Caco-2 (cell line): ENCODE results near the gene FLOT1. TPM values are rescaled to one million over a fixed set of nuclear protein-coding genes. Genes with fewer than 3 reads are reported as not detected.

ENCODE experiments used
- BruUV-seq: library from RNA; stranded (reverse); fragments of 400-500 nt; replicated peaks from 2 replicates; lab custom pipeline; 2021; lab: Mats Ljungman, UMichigan
- CTCF ChIA-PET: fragments of 300-600 bp; sonication (Branson Sonifier 250); formaldehyde crosslinking; loops from one replicate; lab custom pipeline; 2022; ENCODE audit warnings: antibody characterized with exemption; lab: Charles Lee
- POLR2A ChIA-PET: fragments of 300-600 bp; sonication (Branson Sonifier 250); formaldehyde crosslinking; loops from one replicate; lab custom pipeline; 2022; ENCODE audit warnings: antibody characterized with exemption; lab: Charles Lee
- DNase-seq, 2 experiments: peaks; one replicate each; pipeline versions ENCODE4 v3.0.0 to v3.0.0-alpha.2; 2020 to 2022
- H3K27me3 ChIP-seq: replicated peaks from 2 replicates; pipeline ENCODE4 v1.6.0; 2011; ENCODE audit warnings: low read length; ENCODE audit not compliant: control insufficient read depth, insufficient read depth
- H3K36me3 ChIP-seq: 2 replicates; pipeline ENCODE4 v1.5.1; 2011; ENCODE audit warnings: low read length; ENCODE audit not compliant: control insufficient read depth, insufficient read depth
- H3K4me1 ChIP-seq: fragments of 250-450 bp; sonication (Bioruptor Pico); 2 replicates; pipeline ENCODE4 v1.5.1; 2020; ENCODE audit warnings: mild to moderate bottlenecking
- H3K4me3 ChIP-seq: 2 replicates; pipeline ENCODE4 v1.5.1; 2011; ENCODE audit warnings: low read depth, mild to moderate bottlenecking, control low read depth, low read length
- H3K9me3 ChIP-seq: fragments of 250-450 bp; sonication (Bioruptor Pico); 2 replicates; pipeline ENCODE4 v1.5.1; 2020; ENCODE audit warnings: mild to moderate bottlenecking, moderate library complexity
- H3K27ac Mint-ChIP-seq: one replicate; pipeline ENCODE4 v1.8.0; 2022; ENCODE audit warnings: mixed read lengths; ENCODE audit not compliant: unreplicated experiment
- H3K27me3 Mint-ChIP-seq: one replicate; pipeline ENCODE4 v1.8.0; 2022; ENCODE audit warnings: mixed read lengths; ENCODE audit not compliant: insufficient read depth, unreplicated experiment
- H3K36me3 Mint-ChIP-seq: one replicate; pipeline ENCODE4 v1.8.0; 2022; ENCODE audit warnings: mild to moderate bottlenecking, mixed read lengths; ENCODE audit not compliant: insufficient read depth, unreplicated experiment
- H3K4me1 Mint-ChIP-seq: one replicate; pipeline ENCODE4 v1.8.0; 2022; ENCODE audit warnings: low read depth, mixed read lengths; ENCODE audit not compliant: unreplicated experiment
- H3K4me3 Mint-ChIP-seq: one replicate; pipeline ENCODE4 v1.8.0; 2022; ENCODE audit warnings: mild to moderate bottlenecking, moderate library complexity, mixed read lengths; ENCODE audit not compliant: unreplicated experiment
- H3K9me3 Mint-ChIP-seq: one replicate; pipeline ENCODE4 v1.8.0; 2022; ENCODE audit warnings: mixed read lengths; ENCODE audit not compliant: unreplicated experiment
- CTCF ChIP-seq, 2 experiments: fragments of 200-600 bp in 1 of 2; IDR thresholded peaks; 1 replicate in 1 of 2; 2 replicates in 1 of 2; pipeline versions ENCODE4 v1.5.1 to v1.8.0; 2011 to 2022; ENCODE audit warnings: antibody characterized with exemption in 1 of 2, control low read depth in 1 of 2, inconsistent platforms in 1 of 2, low read depth in 1 of 2, low read length in 1 of 2, mild to moderate bottlenecking in 1 of 2, moderate library complexity in 1 of 2; ENCODE audit not compliant: insufficient read depth in 1 of 2, severe bottlenecking in 1 of 2, unreplicated experiment in 1 of 2
- intact Hi-C: fragments of 100-400 bp; cut with micrococcal nuclease; formaldehyde crosslinking; loops from one replicate; pipeline ENCODE4 v1.10.0; 2022; ENCODE audit not compliant: unreplicated experiment
- total RNA-seq: library from RNA; stranded (reverse); gene quantifications from 2 replicates; pipeline ENCODE4 v1.2.3, GENCODE V29; 2022

FLOT1 gene
- total RNA-seq, 1 experiment from 2014 or later, result 113 TPM

GRCh38 chr6:30749554-30750378, 7.3 kb upstream of the FLOT1 start:
- no peaks in the 10 kb centered on the region for H3K9me3 Mint-ChIP-seq
- ChIA-PET POLR2A (no interaction called here), CTCF (no interaction called here)
- Histone ChIP-seq H3K27me3 (no peaks in the 10 kb centered on the region), H3K9me3 (no peaks in the 10 kb centered on the region), H3K4me1 (peaks cover 27% of the 10 kb centered on the region), H3K4me3 (no peak overlapping the region), H3K36me3 (no peaks in the 10 kb centered on the region)
- H3K36me3 Mint-ChIP-seq, result no peaks in the 10 kb centered on the region
- TF ChIP-seq CTCF (IDR thresholded peaks at IDR 0.05; ENCODE audit: insufficient read depth in 1 of 2, low read depth in 1 of 2, low read length in 1 of 2, severe bottlenecking in 1 of 2, unreplicated experiment in 1 of 2), result no peak
- DNase-seq, result peak; percentile 62 to 74
- H3K4me3 Mint-ChIP-seq, result peak overlapping the region; percentile 57
- BruUV-seq, result TSS peak; percentile 93
- H3K27me3 Mint-ChIP-seq, result no peaks in the 10 kb centered on the region
- intact Hi-C loops, result loop anchor here (10.0 kb wide), 1 partner anchor 335 kb away; no protein-coding TSS in a partner anchor
- H3K4me1 Mint-ChIP-seq, result peaks cover 35% of the 10 kb centered on the region
- H3K27ac Mint-ChIP-seq, result peak overlapping the region; percentile 90

- ChIA-PET POLR2A (no interaction called here), CTCF (no interaction called here)
- Mint-ChIP-seq H3K9me3 (no peaks in the 10 kb centered on the region), H3K4me3 (no peak overlapping the region), H3K27me3 (no peaks in the 10 kb centered on the region), H3K4me1 (peaks cover 35% of the 10 kb centered on the region), H3K27ac (peak overlapping the region; percentile 90), H3K36me3 (peaks cover under 1% of the 10 kb centered on the region)
- intact Hi-C loops, result loop anchor here (10.0 kb wide), 1 partner anchor 336 kb away; no protein-coding TSS in a partner anchor
- Histone ChIP-seq H3K36me3 (no peaks in the 10 kb centered on the region), H3K4me1 (peaks cover 32% of the 10 kb centered on the region), H3K9me3 (no peaks in the 10 kb centered on the region), H3K27me3 (no peaks in the 10 kb centered on the region), H3K4me3 (no peak overlapping the region)
- TF ChIP-seq CTCF (IDR thresholded peaks at IDR 0.05; ENCODE audit: insufficient read depth in 1 of 2, low read depth in 1 of 2, low read length in 1 of 2, severe bottlenecking in 1 of 2, unreplicated experiment in 1 of 2), result no peak
- no TSS peak for BruUV-seq
- peak in 1 of 2 experiments; percentile 51 for DNase-seq
Measured at GRCh38 chr6:30748851-30749540, 6.5 kb upstream of the FLOT1 start.

GRCh38 chr6:30747902-30748769, 5.6 kb upstream of the FLOT1 start:
- H3K4me3 ChIP-seq, result no peak overlapping the region
- intact Hi-C loops, result loop anchor here (10.0 kb wide), 1 partner anchor 337 kb away; no protein-coding TSS in a partner anchor
- CTCF ChIA-PET, result no interaction called here
- no peaks in the 10 kb centered on the region for H3K27me3 Mint-ChIP-seq
- no peak for TF ChIP-seq CTCF (IDR thresholded peaks at IDR 0.05; ENCODE audit: insufficient read depth in 1 of 2, low read depth in 1 of 2, low read length in 1 of 2, severe bottlenecking in 1 of 2, unreplicated experiment in 1 of 2)
- peaks cover 32% of the 10 kb centered on the region for H3K4me1 ChIP-seq
- peaks cover 7% of the 10 kb centered on the region for H3K36me3 Mint-ChIP-seq
- peak overlapping the region; percentile 90 for H3K27ac Mint-ChIP-seq
- H3K4me3 Mint-ChIP-seq, result no peak overlapping the region
- no peaks in the 10 kb centered on the region for H3K36me3 ChIP-seq
- DNase-seq, result no peak
- POLR2A ChIA-PET, result no interaction called here
- no peaks in the 10 kb centered on the region for H3K9me3 ChIP-seq
- no TSS peak for BruUV-seq
- H3K27me3 ChIP-seq, result no peaks in the 10 kb centered on the region
- no peaks in the 10 kb centered on the region for H3K9me3 Mint-ChIP-seq
- peaks cover 35% of the 10 kb centered on the region for H3K4me1 Mint-ChIP-seq
